NCI-H2171 treated with DMSO at 0.1 percent for 48 hours (cell line): Measurements from ENCODE around the gene APC2.

ENCODE experiments used
- DNase-seq: peaks from one replicate; lab custom pipeline; 2025; lab: John Stamatoyannopoulos, UW

APC2 gene, protein sequence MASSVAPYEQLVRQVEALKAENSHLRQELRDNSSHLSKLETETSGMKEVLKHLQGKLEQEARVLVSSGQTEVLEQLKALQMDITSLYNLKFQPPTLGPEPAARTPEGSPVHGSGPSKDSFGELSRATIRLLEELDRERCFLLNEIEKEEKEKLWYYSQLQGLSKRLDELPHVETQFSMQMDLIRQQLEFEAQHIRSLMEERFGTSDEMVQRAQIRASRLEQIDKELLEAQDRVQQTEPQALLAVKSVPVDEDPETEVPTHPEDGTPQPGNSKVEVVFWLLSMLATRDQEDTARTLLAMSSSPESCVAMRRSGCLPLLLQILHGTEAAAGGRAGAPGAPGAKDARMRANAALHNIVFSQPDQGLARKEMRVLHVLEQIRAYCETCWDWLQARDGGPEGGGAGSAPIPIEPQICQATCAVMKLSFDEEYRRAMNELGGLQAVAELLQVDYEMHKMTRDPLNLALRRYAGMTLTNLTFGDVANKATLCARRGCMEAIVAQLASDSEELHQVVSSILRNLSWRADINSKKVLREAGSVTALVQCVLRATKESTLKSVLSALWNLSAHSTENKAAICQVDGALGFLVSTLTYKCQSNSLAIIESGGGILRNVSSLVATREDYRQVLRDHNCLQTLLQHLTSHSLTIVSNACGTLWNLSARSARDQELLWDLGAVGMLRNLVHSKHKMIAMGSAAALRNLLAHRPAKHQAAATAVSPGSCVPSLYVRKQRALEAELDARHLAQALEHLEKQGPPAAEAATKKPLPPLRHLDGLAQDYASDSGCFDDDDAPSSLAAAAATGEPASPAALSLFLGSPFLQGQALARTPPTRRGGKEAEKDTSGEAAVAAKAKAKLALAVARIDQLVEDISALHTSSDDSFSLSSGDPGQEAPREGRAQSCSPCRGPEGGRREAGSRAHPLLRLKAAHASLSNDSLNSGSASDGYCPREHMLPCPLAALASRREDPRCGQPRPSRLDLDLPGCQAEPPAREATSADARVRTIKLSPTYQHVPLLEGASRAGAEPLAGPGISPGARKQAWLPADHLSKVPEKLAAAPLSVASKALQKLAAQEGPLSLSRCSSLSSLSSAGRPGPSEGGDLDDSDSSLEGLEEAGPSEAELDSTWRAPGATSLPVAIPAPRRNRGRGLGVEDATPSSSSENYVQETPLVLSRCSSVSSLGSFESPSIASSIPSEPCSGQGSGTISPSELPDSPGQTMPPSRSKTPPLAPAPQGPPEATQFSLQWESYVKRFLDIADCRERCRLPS (N-terminal part only)

DNA sequence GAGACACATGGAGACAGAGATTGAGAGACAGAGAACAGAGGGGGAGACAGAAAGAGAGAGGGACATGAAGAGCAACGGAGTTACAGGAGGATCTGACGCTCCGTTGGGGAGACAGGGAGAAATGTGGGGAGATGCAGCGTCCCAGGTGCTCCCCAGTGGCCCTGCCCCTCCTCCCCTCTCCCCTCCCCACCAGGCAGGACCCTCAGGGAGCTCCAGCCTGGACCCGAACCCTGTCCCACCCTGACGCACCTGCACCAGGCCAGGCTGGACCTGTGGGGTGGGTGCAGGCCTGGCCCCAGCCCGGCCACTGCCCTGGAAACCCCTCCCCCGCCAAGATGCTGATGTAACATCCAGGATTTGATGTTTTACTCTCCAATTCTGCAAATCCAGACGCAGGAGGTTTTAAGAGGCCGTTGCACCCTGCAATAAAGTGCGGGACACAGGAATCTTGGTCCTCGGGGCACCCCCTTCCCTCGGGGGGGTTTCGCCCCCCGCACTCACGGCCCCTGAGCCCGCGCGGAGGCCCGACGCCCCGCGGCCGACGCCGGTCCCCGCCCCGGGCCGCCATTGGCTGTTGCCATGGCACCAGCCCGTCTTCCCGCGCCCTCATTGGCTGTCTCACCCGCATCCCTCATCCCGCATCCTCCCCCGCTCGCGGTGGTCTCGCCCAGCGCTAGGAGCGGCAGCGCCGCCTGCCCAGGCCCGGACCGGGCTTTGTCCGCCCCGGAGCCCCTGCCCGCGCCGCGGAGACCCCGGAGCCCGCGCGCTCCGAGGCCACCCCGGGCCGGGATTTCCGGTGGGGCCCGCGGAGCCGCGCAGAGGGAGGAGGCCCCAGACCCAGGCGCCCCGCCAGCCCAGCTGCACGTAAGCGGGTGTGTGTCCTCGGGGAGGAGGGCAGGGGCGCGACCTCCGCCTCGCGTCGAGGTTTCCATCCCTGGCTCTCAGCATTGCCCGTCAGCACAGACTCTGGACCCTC, at the start of gene APC2:
TSS of gene APC2 (plus strand) at position 655 of the 976 bp plus-strand sequence. CDS start 2,881 bp downstream, outside the sequence.
- DNase-seq: peak; percentile 79

DNA sequence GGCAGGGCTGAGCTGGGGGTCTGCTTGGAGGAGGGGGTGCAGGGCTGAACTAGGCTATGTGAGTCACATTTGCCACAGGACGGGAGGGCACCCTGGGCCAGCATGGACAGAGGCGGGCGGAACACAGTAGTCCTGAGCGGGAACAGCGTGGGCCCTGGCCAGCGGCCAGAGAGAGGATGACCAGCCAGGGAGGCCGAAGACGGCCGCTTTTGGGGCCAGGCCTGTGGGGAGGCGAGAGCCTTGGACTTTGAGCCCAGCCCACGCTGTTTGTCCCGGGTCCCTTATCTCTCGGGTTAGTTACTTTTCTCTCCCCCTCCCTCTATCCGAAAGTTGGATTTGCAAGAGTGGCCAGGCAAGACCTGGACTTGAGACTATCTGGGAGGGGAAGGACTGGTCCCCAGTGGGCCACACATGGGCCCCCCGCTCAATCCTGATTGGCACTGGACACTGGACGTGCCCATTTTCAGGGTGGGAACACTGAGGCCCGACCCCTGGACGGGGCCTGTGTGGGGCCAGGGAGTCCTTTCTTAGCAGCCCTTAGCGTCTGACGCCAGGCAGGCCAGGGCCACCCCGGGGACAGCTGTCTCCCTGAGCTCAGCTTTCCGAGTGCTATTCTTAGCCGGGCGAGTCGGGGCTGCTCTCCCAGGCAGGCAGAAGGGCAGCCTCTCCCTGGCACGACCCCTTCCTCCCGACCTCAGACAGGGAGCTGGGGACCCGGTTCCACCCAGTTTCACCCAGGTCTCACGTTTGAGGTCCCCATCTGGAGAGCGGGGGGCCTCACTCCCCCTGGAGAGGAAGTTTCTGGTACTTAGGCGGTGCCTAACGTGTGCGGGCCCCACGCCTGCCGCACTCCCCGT, 49.4 kb upstream of the APC2 start:
- DNase-seq: peak; percentile 85

DNA sequence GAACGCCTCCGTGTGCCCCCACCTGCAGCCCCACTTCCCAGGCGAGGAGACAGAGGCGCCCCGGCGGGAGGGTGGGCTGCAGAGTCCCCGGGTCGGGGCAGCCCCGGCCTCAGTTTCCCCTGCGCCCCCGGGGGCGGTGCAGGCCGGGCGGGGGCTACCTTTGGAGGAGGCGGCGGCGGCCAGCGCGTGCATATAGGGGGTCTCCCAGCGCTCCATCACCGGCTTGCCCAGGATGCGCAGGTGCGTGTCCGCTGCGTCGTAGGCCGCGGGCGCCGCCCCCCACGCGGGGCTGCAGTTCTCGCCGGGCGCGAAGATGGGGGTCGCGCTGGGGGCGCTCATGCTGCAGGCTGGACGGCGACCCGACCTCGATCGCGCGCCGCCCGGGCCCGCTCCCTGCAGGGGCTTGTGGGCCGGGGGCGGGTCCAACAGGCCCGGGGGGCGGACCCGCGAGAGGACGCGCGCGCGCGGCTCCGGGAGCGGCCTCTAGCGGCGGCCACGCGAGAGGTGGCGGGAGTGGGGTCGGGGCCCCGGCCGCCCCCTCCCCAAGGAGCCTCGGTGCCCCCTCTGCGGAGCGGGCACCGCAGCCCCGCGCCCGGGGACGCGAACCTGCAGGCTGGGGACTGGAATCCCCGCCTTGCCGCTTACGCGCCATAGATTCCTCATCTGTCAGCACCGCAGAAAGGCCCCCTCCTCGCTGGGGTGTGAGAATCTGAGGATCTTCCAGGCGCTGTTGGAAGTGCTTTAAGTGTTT, 48.6 kb upstream of the APC2 start, which contains the start of gene GAMT:
TSS of gene GAMT (minus strand) at position 405 of the 751 bp plus-strand sequence. CDS start at position 339, 66 bp downstream.
- peak; percentile 20 for DNase-seq

DNA sequence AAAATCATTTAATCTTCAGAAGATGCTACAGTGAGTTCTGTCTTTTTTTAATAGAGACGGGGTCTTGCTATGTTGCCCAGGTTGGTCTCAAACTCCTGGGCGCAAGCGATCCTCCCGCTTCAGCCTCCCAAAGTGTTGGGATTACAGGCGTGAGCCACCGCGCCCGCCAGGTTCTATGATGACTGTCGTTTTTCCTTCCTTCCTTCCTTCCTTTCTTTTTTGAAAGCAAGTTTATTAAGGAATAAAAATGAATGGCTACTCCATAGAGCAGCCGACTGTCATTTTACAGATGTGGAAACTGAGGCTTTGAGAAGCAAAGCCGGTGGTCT, 48.1 kb upstream of the APC2 start:
- DNase-seq: no peak

DNA sequence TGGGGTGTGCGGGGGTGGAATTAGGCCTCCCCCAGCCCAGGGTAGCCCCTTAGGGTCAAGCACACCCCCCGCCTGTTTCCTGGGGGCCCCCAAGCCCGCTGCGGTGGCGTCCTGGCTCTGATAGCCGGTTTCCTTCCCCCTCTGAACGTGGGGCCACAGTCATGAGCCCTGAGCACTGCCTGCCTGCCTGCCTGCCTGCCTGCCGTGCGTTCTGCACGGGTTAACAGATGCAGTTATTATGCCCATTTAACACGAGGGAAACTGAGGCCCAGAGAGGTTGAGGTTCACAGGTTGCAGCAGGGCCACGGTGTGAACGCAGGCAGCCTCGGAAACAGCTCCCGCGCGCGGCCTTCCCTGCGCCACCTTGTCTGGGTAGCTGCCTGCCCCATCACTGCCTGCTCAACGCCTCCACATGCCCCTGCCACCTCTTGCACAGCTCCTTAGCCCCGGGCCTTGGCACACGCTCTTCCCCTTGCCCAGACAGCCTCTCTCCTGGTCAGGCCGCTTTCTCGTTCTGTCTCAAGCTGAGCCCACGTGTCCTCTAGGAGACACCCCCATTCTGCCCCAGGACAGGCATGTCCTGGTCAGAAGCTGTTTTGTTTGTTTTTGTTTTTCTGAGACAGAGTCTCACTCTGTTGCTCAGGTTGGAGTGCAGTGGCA, 47.4 kb upstream of the APC2 start:
- DNase-seq: no peak

DNA sequence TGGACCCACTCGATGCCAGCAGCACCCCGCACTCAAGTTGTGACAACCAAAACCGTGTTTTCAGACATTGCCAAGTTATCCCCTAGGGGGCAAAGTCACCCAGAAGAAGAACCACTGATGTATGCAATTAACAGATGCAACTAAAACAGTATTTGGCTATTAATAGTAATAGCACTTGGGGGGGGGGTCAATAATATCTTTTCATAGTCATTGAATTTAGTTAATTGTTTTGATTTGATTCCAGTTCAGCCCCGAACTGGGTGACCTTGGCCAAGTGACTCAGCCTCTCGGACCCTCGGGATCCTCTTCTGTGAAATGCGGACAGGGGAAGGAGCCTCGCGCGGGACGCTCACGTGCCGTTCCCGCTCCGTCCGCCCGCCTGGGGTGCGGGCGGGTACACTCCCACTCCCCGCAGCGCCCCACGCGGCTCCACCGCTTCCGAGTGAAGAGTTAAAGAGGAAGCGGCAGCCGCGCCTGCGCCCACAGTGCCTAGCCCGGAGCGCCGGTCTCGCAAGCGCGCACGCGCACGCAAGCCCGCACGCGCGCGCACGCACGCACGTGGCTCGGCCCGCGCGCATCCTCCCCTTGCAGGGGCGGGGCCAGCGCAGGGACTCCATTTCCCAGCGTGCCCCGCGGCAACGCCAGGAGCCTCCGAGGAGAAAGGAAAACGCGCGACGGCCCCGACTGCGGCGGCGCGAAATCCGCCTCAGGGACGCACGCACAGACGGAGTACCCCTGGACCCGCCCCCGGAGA, 43.0 kb upstream of the APC2 start:
- peak; percentile 93 for DNase-seq

DNA sequence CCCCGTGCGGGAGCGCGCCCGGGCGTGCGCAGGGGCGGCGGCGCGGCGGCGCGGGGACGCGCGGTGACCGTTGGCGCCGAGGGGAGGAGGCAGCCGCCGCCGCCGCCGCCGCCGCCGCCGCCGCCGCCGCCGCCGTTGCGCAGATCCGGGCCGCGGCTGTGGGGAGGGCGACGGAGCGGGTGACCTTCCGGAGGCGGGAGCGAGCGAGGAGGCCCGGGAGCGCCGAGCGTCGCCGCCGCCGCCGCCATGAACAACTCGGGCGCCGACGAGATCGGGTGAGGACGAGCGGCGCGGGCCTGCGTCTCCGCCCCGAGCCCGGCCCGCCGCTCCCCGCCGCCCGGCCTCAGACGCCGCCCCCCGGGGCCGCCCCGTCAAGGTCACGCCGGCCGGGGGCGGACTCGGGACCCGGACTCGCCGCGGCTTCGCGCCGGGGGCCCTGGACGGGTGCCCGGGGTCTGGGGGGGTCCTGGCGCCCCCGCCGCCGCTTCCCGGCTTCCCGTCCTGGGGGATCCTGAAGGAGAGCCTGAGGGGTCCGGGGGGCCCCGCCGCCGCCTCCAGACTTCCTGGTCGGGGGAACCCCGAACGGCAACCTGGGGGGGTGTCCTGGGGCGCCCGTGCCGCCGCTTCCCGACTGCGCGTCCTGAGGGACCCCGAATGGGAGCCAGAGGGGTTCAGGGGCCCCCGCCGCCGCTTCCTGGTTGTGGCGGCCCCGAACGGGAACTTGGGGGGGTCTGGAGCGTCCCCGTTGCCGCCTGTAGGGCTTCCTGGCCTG, 42.2 kb upstream of the APC2 start, which contains the start of gene DAZAP1:
TSS of gene DAZAP1 (plus strand) at position 59 of the 772 bp plus-strand sequence. CDS start at position 247, 188 bp downstream.
- peak; percentile 52 for DNase-seq

DNA sequence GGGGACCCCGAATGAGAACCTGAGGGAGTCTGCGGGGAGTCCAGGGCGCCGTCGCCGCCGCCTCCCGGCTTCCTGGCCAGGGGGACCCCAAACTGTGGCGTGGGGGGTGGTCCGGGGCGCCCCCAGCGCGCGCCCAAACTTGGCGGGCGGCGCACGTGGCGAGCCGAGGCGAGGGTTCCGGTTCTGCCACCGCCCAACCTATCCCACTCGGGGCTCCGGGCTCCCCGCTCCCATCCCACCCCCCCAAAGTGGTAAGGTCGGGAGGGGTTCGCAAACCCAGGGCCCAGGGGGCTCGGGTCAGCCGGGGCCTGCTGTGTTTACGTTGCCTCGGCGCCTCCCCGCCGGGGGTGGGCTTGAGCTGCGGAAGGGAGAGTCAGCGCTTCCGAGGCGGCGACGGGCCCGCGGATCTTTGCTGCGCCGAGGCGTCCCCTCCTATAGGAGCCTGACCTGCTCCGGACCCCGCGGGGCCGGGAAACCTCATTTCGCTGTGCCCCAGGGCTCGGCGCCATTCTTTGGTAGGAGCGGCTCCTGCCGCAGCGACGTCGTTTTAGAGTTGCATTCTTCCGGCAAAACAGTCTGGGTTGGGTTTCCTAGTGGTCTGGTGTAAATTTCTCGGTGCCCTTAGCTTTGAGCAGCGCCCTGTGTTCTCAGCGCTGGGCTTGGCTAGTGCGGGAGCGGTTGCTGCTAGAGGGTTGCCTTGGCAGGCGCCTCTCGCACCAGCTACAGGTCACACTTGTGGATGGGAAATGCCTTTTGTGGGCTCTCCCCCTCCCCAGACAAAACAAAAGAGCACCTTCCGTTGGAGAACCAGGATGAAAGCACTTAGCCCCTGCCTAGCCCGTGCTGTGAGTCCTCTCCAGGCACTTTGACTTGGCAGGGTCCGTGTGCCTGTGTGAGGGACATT, 41.4 kb upstream of the APC2 start:
- peak; percentile 43 for DNase-seq

DNA sequence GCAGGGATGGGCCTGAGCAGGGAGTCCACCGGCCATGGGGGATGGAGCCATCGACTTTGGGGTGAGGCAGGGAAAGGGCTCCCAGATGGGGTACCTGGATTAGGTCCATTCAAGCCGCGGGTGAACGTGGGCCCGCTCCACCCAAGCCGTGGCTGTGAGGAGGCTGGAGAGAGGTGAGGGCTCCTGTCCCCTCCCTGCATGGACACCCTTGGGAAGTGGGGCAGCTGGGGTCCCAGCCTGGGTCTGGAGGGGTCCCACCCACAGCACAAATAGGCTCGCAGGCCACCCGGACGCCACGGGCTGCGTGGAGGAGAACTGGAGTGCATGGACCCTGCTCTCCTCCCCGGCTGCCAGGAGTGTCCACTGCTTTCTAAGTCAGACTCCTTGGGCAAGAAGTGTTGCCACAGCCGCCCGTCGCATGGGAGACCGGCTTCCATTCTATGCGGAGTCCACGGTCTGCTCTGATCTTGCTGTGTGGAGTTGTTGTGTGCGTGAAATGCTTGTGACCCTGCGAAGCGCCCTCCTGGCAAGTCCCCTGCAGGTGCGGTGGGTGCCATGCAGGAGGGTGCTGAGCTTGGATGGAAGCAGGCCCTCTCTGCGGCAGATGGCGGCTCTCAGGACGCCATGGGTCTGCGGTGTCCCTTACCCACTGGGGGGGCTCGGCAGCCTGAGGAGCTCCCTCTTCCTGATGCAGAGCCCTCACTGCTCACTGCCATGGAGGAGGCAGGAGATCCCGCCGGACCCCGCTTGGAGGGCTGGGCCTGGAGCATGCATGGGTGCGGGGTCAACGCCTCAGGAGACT, 40.5 kb upstream of the APC2 start:
- DNase-seq: no peak

DNA sequence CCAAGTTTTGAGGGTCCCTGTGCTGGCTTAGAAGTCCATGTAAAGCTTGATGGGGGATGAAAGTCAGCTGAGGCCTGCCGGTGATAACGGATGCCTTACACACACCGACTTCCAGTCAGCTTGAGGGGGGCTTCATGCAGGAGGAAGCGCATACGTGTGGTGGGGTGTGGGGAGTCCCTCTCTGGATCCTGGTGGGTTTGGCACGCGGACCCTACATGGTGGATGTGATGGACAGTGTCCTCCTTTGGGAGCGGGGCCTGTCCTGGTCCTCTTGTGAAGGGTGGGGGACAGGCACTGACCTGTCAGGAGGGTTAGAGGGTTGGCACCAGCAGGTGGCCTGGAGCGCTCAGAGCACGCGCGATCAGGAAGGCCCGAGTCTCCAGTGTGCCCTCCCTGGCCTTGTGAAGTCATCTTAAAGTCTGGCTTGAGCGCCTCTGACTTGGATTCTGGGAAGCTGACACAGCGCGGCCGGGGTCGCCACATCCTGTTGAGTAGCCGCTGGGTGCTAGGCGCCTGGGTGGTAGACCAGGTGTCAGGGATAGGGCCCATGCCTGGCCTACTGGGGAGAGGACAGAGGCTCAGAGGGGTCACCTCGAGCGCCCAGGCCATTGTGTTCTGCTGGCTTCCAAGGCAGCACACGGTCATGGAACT, 39.7 kb upstream of the APC2 start:
- DNase-seq: no peak

DNA sequence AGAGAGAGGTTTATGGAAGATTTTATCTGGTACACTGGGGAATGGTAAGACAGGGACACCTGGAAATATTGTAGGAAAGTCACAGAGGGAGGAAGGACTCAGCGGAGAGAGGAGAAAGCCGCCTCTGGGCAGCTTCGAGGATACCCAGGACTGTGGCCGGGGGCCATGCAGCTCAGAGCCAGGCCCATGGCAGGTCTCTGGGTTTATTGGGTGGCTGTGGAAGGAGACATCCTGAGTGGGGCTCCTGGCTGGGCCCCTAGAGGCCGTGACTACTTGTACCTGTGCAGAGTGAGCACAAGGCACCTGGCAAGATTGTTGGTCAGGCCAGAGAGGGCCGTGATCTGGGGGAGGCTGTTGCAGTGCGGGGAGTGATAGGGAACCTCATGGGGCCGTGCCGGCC, 39.1 kb upstream of the APC2 start:
- no peak for DNase-seq

DNA sequence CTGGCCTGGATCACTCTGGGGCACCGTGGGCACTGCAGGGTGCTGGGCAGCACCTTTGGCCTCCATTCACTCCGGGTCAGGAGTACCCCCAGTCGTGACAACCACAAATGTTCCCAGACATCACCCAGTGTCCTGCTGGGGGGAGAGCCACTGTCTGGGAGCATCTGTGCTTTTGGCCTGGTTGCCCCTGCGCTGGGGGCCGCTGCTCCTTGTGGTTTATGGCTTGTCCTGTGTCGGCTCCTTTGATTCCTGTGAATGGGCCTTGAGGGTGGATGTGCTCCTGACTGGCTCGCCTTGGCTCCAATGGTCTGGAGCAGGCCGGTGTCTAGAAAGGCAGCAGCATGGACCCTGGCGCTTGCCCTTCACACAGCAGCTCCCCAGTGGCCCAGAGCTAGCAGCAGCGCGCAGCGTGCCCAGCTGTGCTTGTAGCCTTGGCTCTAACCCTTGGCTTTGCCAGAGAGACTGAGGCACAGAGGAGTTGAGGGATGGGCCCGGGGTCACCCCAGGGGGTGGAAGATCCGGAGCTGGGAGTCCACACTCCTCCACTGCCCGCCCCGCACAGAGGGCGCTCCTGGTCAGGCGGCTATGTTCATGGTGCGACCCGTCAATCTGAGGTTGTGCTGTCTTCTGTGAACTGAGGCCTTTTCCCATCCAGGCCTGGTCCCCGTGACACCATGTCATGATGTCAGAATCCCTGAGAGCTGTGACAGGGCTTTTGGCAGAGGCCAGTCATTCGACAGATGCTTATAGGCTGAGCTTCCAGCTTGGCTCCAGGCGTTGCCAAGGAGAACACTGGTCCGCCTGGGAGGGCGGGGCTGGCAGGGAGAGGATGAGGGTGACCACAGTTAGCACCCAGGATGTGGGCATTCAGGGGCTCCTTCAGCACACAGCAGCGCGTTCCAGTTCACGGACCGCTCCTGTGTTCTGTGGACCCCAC, 38.4 kb upstream of the APC2 start:
- DNase-seq: no peak

DNA sequence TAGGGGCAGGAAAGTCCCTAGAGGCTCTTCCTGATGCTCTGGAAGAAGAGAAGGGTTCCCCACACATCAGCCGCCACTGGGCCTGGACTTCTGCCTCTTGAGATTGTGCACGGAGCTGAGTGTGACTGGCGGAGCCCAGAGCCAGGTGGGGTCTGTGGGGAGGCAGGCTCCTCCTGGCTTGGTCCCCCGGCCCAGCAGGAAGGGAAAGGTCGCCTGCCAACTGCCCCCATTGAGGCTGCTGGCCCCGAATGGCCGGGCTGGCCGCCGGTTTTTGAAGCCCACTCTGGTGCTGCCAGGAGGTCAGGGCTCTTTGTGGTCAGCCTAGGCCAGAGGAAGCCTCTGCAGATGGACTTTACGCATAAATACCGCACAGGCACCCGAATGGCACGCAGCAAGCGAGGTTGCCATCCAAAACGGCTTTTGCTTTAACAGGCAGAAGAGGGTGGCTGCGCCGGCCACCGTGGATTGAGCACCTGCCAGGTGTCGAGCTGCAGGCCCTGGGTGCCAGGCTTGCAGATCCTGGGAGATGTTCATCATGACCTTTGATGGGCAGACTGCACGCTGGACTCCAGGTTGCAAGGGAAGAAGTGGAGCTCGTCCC, 37.5 kb upstream of the APC2 start:
- no peak for DNase-seq
